ENCODE results near the gene RBM33.

- no peak for TF ChIP-seq CTCF (IDR thresholded peaks at IDR 0.05; ENCODE audit: low read length)
- TF ChIP-seq EZH2 (optimal IDR thresholded peaks at IDR 0.05; ENCODE audit: low read depth, low read length), result no peak
Measured at GRCh38 chr7:155698633-155699032, 54.2 kb downstream of the RBM33 start.
